ENCODE measurements around the gene MED16.

DNA sequence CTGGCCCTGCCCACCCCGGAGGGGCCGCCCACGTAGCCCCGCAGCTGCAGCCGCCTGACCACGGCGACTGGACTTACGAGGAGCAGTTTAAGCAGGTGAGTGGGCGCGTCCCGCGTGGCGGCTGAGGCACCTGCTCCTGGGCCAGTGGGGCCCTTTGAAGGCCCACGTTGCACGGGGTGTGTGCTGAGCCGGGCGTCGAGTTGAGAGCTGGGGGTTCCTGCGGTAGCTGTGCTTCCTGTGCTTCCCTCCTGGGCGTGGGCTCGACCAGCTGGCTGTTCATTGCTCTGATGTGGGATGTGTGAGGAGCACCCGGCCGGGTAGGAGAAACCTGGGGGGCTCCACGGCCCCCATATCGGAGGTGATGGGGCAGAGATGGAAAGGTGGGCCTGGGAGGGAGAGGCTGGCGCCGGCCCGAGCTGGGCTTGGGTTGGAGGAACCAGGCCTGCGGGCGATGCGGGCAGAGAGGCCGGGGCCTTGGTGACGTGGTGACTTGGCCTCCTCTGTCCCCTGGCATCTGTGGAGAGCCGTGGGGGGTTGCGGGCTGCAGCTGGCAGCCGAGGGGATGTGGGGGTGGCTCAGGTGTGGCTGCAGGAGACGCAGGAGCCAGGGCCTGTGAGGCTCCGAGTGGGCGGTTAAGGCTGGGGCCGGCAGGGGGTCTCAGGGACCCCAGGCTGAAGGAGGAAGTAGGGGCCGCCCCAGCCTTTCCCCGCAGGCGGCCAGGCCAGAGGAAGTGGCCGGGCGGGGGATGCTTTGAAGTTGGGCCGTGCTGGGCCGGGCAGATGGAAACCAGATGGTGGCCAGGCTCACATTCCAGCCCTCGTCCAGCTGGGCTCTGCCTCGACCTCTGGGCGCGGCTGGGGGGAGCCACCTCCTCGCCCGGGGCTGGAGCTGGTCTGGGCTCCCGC lies 39.9 kb upstream of the MED16 start:
- TF ChIP-seq, protein P1, sequence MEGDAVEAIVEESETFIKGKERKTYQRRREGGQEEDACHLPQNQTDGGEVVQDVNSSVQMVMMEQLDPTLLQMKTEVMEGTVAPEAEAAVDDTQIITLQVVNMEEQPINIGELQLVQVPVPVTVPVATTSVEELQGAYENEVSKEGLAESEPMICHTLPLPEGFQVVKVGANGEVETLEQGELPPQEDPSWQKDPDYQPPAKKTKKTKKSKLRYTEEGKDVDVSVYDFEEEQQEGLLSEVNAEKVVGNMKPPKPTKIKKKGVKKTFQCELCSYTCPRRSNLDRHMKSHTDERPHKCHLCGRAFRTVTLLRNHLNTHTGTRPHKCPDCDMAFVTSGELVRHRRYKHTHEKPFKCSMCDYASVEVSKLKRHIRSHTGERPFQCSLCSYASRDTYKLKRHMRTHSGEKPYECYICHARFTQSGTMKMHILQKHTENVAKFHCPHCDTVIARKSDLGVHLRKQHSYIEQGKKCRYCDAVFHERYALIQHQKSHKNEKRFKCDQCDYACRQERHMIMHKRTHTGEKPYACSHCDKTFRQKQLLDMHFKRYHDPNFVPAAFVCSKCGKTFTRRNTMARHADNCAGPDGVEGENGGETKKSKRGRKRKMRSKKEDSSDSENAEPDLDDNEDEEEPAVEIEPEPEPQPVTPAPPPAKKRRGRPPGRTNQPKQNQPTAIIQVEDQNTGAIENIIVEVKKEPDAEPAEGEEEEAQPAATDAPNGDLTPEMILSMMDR (IDR thresholded peaks at IDR 0.05; ENCODE audit: insufficient read depth, low read depth, low read length), result no peak
- TF ChIP-seq EZH2 (IDR thresholded peaks at IDR 0.05; ENCODE audit: insufficient read depth, low read length), result no peak

Measured in astrocyte (in vitro differentiated cells and primary cell).